ENCODE data around the gene HAL.
A peak's percentile ranks its signal among the peaks of the same experiment; 100 is the strongest.

HAL gene

DNA sequence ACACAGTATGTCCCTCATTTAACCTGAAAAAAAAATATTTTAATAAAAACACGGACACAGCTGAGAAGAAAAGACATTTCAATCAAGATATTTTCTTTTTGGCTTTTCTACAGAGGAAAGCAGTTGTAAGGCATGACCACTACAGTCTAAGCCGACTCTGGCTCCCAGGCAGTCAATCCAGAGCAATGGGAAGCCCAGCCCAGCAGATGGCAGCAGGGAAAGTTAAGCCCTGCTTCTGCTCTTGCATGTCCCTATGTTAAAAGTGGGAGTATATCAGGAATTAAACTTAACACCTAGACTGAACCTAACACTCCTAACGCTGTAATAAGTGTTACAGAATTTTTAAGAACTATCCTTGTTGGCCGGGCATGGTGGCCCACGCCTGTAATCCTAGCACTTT is 19.5 kb upstream of the HAL start:
- no peak for DNase-seq (ENCODE audit: extremely low read depth in 1 of 2, low read depth in 1 of 2)

DNA sequence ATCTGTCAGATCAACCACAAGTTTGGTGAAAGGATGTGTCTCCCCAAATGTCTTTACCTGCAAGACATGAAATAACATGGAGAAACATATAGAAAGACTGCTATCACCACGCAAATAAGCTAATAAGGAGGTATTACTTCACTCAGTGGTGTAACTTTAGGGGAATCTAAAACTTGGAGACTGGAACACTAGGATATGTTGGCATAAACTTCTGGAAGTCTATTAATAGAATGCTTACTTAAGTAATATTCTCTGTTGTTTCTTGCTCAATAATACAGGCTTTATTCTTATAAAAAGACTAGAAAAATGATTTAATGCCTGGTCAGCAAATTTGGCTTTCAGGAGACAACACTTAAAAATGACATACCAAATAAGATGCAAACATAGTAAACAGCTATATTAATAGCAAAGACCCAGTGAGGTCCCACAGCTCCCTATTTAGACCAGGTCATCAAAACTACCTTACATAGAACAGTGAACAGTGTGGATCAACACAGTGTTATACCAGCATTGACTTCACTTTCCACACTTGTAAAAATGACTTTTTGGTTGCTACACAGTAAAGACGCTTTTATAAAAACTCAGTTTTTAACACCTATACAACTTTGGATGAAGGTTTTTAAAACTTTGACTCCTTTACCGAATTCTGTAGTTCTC is 18.9 kb upstream of the HAL start:
- no peak for DNase-seq (ENCODE audit: extremely low read depth in 1 of 2, low read depth in 1 of 2)

DNA sequence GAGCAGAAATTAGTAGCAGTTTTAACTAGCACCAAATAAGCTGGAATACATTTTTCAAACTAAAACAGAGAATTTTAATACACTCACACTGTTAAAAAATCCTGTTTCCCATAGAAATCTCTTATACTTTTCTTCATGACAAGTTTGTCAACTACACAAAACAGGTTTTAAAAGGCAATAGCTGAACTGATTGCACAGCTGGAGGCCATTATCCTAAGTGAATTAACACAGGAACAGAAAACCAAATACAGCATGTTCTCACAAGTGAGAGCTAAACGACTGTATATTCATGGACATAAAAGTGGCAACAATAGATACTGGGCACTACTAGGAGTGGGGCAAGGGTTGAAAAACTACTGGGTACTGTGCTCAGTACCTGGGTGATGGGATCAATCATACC is 11.6 kb upstream of the HAL start:
- DNase-seq (ENCODE audit: extremely low read depth in 1 of 2, low read depth in 1 of 2) = no peak

DNA sequence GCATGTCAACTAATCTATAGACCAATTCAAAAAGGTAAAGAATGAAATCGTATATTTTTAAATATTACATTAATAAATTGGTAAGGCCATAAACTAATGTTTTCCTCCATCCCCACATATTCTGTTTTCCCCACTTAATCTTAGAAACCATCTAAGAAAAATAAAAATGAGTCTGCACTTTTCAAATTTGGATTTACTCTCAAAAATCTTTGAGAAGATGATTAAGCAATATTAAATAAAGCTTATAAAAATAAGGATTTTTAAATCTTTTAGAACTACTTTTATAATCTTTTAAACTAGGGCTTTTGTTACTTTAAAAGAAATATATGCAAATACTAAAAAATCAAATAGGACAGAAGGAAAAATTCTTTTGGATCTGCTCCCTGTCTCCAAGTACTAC is 10.6 kb upstream of the HAL start:
- DNase-seq (ENCODE audit: extremely low read depth in 1 of 2, low read depth in 1 of 2) = no peak

DNA sequence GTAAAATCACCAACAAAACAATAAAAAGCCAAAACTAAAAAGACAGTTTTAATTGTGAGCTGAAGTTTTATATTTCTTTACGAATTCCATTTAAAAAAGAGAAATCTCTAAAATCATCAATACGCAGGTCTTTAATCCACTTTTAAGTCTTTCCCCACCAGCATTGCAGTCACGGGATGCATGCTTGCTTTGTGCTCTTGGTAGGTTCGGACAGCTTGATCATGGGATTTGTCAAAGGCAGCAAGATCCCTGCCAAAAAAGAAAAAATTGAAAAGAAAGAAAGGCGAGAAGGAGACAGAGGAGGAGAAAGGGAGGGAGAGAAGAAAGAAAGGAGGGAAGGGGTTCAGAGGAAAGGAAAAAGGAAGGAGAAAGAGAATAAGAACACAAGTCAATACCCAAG is 4.7 kb upstream of the HAL start:
- DNase-seq (ENCODE audit: extremely low read depth in 1 of 2, low read depth in 1 of 2) = no peak

DNA sequence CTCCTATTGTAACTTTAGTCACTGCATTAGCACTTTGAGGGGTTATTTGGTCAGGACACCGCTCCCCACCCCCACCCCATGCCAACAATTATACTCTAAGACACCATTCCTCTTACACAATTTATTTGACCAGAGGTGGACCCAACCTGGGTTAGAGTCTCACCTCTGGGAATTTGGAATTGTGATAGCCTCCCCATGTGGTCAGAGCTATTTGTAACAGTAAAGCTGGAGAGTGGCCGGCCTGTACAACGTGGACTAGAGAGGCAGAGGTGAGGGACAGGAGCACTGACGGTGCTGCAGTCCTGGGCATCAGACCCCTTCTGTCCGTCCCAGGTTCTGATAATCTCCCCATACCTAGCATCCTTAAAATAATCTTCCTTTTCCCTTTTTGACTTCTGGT is 3.3 kb upstream of the HAL start:
- no peak for DNase-seq (ENCODE audit: extremely low read depth in 1 of 2, low read depth in 1 of 2)

DNA sequence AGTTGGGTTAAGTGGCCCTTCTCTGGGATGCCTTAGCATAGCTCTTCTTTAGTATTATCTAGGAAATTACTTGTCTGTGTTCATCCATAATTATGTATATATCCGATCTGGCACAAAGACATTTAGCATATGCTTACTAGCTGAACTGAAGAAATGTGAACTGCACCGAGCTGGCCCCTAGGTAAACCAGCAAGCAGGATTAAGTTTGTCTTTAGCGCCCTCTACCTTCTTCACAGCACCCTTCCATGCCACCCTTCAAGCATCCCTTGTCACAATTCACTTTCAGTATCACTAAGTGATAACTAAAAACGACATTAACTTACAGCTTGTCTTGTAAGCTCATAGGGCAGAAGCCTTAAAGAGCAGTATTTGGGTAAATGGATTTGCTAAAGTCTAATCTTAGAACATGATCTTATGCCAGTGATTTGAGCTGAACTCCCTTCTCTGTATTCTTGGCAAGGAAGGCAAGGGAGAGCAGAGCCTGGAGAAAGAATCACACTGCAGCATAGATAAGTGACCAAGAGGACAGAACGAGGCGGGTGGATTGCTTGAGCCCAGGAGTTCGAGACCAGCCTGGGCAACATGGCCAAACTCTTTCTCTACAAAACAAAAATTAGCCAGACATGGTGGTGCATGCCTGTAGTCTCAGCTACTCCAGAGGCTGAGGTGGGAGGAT is 2.6 kb upstream of the HAL start:
- peak in 1 of 2 donors; percentile 5 for DNase-seq (ENCODE audit: extremely low read depth in 1 of 2, low read depth in 1 of 2)

DNA sequence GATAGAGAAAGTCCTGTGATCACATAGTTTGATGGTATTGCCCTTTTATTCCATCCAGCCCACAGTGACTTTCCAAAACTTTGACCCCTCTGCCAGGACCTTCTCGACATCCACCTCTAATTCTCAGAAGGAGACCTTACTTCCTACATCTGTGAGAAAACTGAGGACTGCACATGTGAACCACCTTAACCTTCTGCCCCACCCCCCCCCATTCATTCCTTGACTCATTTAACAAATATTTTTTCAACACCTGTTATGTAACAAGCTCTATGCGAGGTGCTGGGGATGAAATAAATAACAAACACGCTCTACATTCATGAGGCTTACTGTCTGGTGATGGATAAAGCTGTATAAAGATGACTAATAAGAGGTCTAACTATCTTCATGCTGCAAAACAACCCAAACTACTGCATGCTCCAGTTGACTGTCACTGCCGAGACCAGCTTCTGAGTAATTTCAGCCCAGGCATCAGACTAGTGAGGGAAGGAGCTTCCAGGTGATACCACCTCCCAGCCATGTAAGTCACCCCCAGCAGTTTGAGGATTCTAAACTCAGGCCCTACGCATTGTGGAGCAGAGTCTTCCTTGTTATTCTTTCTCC is 1.9 kb upstream of the HAL start:
- no peak for DNase-seq (ENCODE audit: extremely low read depth in 1 of 2, low read depth in 1 of 2)

DNA sequence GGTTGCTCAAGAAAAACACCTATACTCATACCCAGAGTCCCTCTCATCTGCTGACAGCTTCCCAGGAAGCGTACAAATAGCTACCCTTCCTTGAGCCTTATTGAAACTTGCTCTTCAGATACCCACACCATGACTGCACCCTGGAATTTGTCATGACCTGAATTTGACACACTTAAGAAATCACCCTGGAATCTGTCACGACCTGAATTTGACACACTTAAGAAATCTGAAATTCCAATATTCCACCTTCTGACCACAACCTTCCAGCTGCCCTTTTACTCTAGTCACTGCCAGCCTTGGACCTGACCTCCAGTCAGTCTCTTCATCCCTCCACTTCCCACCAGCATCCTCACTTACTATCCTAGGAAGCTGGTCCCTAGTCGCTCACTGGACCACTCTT is 1.1 kb upstream of the HAL start:
- DNase-seq (ENCODE audit: extremely low read depth in 1 of 2, low read depth in 1 of 2) = no peak

DNA sequence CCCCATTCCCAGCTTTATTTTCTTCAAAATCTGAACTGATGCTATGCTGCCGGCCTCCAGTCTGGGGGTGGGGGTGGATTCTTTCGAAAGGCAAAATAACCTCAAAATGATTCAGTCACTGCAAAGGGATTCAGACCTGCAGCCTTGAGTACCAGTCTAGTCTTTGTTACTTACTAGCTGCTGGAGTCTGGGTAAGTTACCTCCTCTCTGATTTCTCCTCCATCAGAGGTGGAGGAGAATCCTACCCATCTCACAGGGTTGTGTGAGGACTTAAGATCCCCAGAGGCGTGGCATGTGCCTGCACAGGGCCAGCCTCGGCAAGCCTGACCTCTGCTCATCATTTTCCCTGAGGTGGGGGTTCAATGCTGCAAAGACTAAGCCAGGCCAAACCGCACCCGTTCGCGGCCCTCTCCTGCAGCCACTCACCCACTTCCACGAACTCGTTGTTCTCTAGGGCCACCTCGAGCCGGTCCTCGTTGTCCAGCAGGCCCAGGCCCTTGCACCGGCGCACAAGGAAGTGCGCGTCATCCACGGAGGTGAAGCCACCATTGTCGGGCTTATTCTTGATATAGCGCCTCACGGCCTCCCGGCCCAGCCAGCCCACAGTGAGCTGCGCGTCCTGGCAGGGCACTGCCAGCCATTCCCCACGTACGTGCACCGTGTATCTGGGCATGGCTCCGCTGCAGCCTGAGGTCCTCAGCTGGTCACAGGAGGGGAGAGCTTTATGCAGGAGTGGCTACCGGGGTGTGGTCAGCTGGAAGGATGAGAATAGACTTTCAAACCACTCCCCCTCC is 709 bp downstream of the HAL start:
- DNase-seq (ENCODE audit: extremely low read depth in 1 of 2, low read depth in 1 of 2) = no peak

DNA sequence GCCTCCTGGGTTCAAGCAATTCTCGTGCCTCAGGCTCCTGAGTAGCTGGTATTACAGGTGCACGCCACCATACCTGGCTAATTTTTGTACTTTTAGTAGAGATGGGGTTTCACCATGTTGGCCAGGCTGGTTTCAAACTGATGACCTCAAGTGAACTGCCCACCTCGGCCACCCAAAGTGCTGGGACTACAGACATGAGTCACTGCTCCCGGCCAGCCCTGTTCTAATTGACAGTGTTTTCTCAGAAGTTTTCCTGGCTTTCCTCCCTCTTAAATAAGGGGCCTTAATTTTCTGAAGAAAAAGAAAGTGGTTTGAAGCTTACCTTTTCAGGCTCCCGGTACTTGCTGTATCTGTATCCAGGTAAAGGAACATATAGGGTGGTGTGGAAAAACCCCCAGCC is 1.7 kb downstream of the HAL start:
- DNase-seq (ENCODE audit: extremely low read depth in 1 of 2, low read depth in 1 of 2) = no peak

DNA sequence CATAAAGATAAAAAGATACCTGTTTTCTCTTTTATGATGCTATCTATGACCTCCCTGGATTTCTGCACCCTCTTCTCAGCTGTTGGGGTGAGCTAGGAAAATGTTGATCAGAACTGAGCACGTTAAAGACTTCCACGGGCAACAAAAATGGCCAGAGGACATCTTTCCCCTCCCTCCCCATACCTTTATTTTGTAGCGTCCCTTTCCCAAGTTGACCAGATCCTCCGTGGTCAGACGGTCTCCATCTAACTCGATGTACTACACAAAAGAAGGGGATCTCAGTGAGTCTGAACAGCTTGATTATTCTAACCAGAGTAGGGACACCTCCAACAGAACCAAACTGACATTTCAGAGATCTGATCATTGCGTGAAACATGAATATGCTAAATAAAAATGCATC is 2.2 kb downstream of the HAL start:
- no peak for DNase-seq (ENCODE audit: extremely low read depth in 1 of 2, low read depth in 1 of 2)

DNA sequence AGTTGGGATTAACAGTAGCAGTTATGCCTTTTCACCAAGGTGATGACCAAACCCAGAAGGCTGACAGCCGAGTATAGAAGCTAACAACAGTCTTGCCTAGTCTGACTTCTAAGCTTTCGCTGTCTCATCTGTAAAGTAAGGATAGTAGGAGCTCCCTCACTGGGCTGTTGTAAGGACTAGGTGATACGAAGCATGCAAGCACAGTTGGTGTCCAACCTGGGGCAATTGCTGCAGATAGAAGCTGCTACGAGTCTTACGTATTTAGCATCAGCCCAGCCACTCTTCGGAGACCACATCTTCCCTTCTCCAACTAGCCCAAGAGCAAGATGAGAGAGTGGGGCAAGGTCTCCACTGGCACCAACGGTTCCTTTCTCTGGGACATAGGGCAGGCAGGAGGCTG is 6.0 kb downstream of the HAL start:
- DNase-seq (ENCODE audit: extremely low read depth in 1 of 2, low read depth in 1 of 2) = no peak

DNA sequence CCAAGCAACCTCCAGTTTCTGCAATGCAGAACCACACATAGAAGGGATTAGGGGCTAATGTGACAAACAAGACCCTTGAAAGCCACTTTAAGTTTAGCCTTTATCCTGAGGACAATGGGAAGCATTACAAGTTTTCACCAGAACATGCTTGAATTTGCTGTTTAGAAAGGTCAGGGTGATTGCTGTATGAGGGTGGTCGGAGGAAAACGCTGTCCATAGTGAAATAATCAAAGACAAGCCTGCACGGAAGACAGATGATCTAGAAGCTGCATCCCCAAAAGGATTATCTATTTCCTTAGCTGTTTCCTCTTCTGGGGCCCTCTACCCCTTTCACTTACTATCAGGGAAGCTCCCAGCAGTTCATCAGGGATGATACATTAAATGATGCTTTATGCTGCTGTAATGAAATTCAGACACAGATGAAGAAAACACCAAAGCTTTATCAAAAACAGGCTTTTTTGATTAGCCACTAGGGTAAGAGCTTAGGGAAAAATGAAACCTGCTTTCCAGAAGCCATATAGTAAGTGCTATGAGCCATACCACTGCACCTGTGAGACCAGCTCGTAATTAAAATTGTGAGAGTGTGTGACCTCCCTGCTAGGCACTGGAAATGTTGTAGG is 6.5 kb downstream of the HAL start:
- no peak for DNase-seq (ENCODE audit: extremely low read depth in 1 of 2, low read depth in 1 of 2)

DNA sequence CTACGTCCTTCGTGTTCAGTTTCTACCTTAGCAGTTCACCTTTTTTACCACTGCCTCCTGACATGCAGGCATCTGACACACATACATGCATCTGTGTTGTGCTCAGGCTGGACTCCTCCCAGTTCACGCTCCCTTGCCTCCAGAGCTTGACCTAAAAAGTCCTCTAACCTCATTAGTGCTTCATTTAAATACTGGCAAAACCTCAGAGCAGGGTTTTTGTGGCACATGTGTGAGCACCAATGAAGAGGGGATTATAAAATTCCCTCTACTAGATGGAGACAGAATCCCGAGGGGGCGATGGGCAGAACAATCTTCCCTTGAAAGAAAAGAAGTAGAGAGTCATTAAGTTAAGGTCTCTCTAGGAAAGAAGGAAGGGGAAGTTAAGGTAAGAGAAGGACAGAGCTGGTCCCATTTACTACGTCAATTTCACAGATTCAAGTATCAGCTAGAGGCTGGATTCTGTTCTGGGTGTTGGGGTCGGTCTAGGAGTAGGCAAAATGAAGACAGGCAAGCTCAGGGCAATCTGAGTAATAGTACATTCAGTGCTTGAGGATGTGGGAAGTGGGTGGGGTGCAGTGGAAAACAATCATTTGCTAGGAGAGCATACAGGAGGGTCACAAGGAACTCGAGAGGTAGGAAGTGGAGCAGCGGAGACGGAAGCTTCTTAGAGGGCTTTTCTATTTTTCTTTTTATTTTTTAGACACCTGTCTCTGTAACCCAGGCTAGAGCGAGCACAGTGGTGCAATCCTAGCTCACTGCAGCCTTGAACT is 7.5 kb downstream of the HAL start:
- DNase-seq (ENCODE audit: extremely low read depth in 1 of 2, low read depth in 1 of 2) = no peak

DNA sequence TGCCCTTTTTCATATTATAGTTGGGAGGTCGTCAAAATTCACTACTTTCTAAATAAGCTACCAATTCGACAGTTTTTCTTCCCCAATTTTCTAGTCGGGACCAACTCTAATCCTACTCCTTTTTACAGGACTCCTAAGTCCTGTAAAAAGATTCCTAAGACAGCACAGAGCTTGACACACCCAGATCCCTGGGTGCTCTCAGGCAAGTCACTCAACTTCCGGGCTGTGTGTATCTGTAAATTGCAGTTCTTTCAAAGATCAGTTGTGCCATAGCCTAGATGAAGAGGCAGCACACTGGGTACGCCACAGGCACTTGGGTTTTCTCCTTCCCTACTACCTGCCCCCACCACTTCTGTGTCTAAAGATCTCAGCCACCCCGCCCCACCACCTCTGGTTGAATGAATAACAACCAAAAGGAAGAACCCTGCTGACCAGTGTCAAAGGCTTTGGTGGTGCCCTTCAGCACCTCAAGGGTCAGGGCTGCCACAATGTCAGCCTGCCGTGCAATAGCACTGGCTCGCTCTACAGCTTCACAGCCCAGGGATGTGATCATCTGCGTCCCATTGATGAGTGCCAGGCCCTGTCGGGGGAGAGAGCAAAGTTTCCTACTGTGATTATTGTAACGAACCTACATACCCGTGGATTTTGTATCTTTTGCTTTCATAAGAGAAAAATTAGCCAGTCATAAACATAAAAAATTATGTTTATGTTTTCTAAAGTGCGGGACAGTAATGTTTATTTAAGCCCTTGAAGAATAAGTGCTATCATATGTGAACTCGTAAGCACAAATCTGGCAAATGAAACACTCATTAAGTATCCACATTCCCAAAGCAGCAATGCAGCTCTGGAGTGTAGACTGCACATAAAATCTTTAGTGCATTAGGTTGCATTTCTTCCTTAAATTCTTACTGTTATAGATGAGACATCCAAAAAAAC is 9.2 kb downstream of the HAL start:
- DNase-seq (ENCODE audit: extremely low read depth in 1 of 2, low read depth in 1 of 2) = no peak

DNA sequence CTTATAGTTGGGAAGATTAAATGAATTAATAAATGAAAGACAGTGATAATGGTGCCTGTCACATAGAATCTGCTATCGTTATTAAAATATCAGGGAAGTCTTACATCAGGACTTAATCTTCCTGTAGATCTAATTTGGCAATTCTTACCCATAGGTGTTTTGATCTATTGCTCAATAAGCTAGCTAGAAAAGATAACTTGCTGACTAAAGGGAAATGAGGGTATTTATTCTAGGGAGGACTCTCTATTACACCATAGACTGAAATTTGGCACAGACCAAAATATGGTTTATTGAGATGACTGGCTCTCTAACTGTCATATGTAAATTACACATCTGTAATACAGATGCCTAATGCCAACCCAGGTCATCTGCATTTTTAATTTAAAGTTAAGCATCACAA is 11.5 kb downstream of the HAL start:
- DNase-seq (ENCODE audit: extremely low read depth in 1 of 2, low read depth in 1 of 2) = no peak

DNA sequence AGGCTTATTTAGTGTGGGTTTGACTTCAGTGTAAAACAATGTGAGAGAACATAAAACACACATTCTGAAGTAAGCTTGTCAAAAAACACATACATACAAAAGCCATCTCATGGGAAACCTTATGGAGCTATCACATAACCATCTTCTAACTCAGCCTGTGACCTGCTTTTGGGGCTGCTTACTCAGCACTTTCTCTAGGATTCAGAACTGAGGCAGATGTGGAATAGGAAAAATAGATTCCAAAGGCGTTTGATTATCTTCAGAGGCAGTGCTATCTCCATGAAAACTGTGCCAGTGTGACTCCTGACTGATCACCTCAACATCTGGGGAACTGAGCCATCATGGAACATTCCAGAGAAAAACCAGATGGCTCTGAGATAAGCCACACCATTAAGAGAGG is 13.5 kb downstream of the HAL start:
- DNase-seq (ENCODE audit: extremely low read depth in 1 of 2, low read depth in 1 of 2) = no peak

DNA sequence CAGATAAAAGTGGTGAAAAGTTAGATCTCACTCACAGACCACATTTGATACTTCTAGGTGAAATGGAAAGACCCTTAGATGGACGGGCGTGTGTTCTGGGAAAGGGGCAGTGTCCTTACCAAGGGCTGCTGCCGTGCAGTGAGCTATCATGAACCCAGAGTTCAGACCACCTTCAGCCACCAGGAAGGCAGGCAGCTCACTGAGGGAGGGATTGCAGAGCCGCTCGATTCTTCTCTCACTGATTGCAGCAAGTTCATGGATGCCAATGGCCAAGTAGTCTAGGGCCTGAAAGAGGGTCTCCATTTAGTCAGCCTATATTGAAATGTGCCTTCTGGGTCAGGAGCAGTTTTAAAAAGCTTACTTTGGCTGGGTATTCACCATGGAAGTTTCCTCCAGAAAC is 15.7 kb downstream of the HAL start:
- DNase-seq (ENCODE audit: extremely low read depth in 1 of 2, low read depth in 1 of 2) = no peak

DNA sequence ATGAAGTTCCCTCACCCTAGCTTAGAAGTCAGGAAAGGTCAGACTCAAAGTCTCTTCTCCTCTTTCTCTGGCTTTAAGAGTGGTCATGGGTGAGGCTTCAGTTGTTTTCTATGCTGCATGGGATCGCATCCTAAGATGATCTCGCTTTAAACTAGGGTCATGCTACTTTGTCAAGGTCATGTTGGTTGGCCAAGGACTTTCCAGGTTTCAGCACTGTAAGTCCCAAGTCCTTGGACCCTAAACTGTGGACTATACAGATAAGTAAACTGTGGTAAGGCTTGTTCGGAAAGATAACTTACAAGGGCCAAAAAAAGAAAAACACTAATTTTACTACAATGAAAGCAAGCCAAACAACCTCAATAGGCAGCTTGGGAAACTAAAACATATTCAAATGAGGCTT is 17.4 kb downstream of the HAL start:
- no peak for DNase-seq (ENCODE audit: extremely low read depth in 1 of 2, low read depth in 1 of 2)
